Suprapubic skin (tissue), 3 donors: ENCODE data around the gene FOXN3.

ENCODE experiments used
- CTCF ChIP-seq, 2 donors: fragments of 200-600 bp in 1 of 2; fragments of 450-650 bp in 1 of 2; sonication (generic) in 1 of 2; IDR thresholded peaks; one replicate each; pipeline ENCODE4 v1.5.1; 2016 to 2019; ENCODE audit warnings: antibody characterized with exemption in 2 of 2, mild to moderate bottlenecking in 1 of 2, moderate library complexity in 1 of 2
- EP300 ChIP-seq: sonication (generic); formaldehyde crosslinking; IDR thresholded peaks from one replicate; pipeline ENCODE4 v1.6.1; 2017; ENCODE audit warnings: antibody characterized with exemption

GRCh38 chr14:89140326-89140725, 276.7 kb downstream of the FOXN3 start:
- TF ChIP-seq CTCF (IDR thresholded peaks at IDR 0.05) (no peak), EP300 (no peak)
